HEK293 (cell line): ENCODE measurements around the gene ZNF101.

Source experiments
- CTCF ChIA-PET: fragments of 350-600 bp; formaldehyde crosslinking; extraction: SDS; loops from one replicate; lab custom pipeline; 2021; ENCODE audit warnings: antibody characterized with exemption; lab: Yijun Ruan, JAX
- POLR2A ChIA-PET: fragments of 300-600 bp; formaldehyde crosslinking; extraction: SDS; loops from one replicate; lab custom pipeline; 2020; ENCODE audit warnings: antibody characterized with exemption, inconsistent platforms; lab: Yijun Ruan, JAX
- H3K27ac ChIP-seq: fragments of 200-500 bp; sonication (Bioruptor generic); 2 replicates; pipeline ENCODE4 v1.5.1; 2014; ENCODE audit warnings: low read depth, low read length, control low read depth, inconsistent platforms; ENCODE audit errors: extremely low read depth
- H3K36me3 ChIP-seq, 2 experiments: fragments of 200-500 bp in 1 of 2; sonication (Bioruptor generic) in 1 of 2; 1 replicate in 1 of 2; 2 replicates in 1 of 2; pipeline ENCODE4 v1.5.1; 2014 to 2017; ENCODE audit warnings: inconsistent platforms in 2 of 2, low read length in 2 of 2; ENCODE audit not compliant: control insufficient read depth in 2 of 2, insufficient read depth in 1 of 2
- H3K4me1 ChIP-seq: fragments of 200-500 bp; sonication (Bioruptor generic); 2 replicates; pipeline ENCODE4 v1.5.1; 2014; ENCODE audit warnings: mild to moderate bottlenecking, low read length, inconsistent platforms; ENCODE audit not compliant: control insufficient read depth, insufficient read depth
- H3K4me3 ChIP-seq: 2 replicates; pipeline ENCODE4 v1.5.1; 2011; ENCODE audit warnings: low read depth, mild to moderate bottlenecking, control low read depth, low read length, moderate library complexity
- H3K9me3 ChIP-seq: fragments of 200-500 bp; sonication (Bioruptor generic); 2 replicates; pipeline ENCODE4 v1.5.1; 2014; ENCODE audit warnings: low read depth, low read length, inconsistent platforms; ENCODE audit not compliant: control insufficient read depth, insufficient read depth
- KLF10 ChIP-seq: fragments of 450-650 bp; IDR thresholded peaks from 2 replicates; pipeline ENCODE4 v1.5.1; 2018; ENCODE audit warnings: missing biosample characterization, mild to moderate bottlenecking, missing genetic modification characterization
- KLF7 ChIP-seq: fragments of 450-650 bp; formaldehyde crosslinking; IDR thresholded peaks from 2 replicates; pipeline ENCODE4 v1.5.1; 2016; ENCODE audit warnings: missing biosample characterization, missing genetic modification characterization, borderline replicate concordance
- MEIS1 ChIP-seq: sonication (generic); formaldehyde crosslinking; IDR thresholded peaks from 2 replicates; pipeline ENCODE4 v1.8.1; 2022; ENCODE audit warnings: missing genetic modification reagents, mild to moderate bottlenecking, borderline replicate concordance
- YY1 ChIP-seq: fragments of 450-650 bp; formaldehyde crosslinking; IDR thresholded peaks from 2 replicates; pipeline ENCODE4 v1.5.1; 2018; ENCODE audit warnings: missing biosample characterization, missing genetic modification characterization
- YY2 ChIP-seq: fragments of 450-650 bp; formaldehyde crosslinking; IDR thresholded peaks from 2 replicates; pipeline ENCODE4 v1.5.1; 2016; ENCODE audit warnings: missing biosample characterization, missing genetic modification characterization
- ZBTB48 ChIP-seq: fragments of 450-650 bp; formaldehyde crosslinking; IDR thresholded peaks from 2 replicates; pipeline ENCODE4 v1.5.1; 2016; ENCODE audit warnings: missing biosample characterization, missing genetic modification characterization
- ZBTB8A ChIP-seq: fragments of 450-650 bp; formaldehyde crosslinking; IDR thresholded peaks from 2 replicates; pipeline ENCODE4 v1.5.1; 2016; ENCODE audit warnings: missing biosample characterization, missing genetic modification characterization
- ZNF10 ChIP-seq: fragments of 450-650 bp; formaldehyde crosslinking; IDR thresholded peaks from 2 replicates; pipeline ENCODE4 v1.5.1; 2017; ENCODE audit warnings: missing biosample characterization, missing genetic modification characterization
- ZNF114 ChIP-seq: fragments of 450-650 bp; formaldehyde crosslinking; IDR thresholded peaks from 2 replicates; pipeline ENCODE4 v1.5.0; 2017; ENCODE audit warnings: missing biosample characterization, missing genetic modification characterization
- ZNF133 ChIP-seq: fragments of 450-650 bp; formaldehyde crosslinking; IDR thresholded peaks from 2 replicates; pipeline ENCODE4 v1.5.1; 2016; ENCODE audit warnings: missing biosample characterization, missing genetic modification characterization
- ZNF138 ChIP-seq: fragments of 450-650 bp; formaldehyde crosslinking; IDR thresholded peaks from 2 replicates; pipeline ENCODE4 v1.5.1; 2016; ENCODE audit warnings: missing biosample characterization, missing genetic modification characterization, borderline replicate concordance
- ZNF16 ChIP-seq: fragments of 450-650 bp; formaldehyde crosslinking; IDR thresholded peaks from 2 replicates; pipeline ENCODE4 v1.5.1; 2016; ENCODE audit warnings: low read depth, missing biosample characterization, missing genetic modification characterization
- ZNF2 ChIP-seq: fragments of 450-650 bp; formaldehyde crosslinking; IDR thresholded peaks from 2 replicates; pipeline ENCODE4 v1.5.1; 2016; ENCODE audit warnings: missing biosample characterization, missing genetic modification characterization
- ZNF23 ChIP-seq: fragments of 450-650 bp; formaldehyde crosslinking; IDR thresholded peaks from 2 replicates; pipeline ENCODE4 v1.5.1; 2016; ENCODE audit warnings: missing biosample characterization, missing genetic modification characterization, borderline replicate concordance
- ZNF274 ChIP-seq, 2 experiments: fragments of 200-500 bp in 1 of 2; fragments of 450-650 bp in 1 of 2; sonication (Bioruptor generic) in 1 of 2; formaldehyde crosslinking in 1 of 2; IDR thresholded peaks; 2 replicates each; pipeline versions ENCODE4 v1.5.1 to v1.6.1; 2014 to 2016; ENCODE audit warnings: borderline replicate concordance in 1 of 2, inconsistent platforms in 1 of 2, low read length in 1 of 2, missing biosample characterization in 1 of 2, missing genetic modification characterization in 1 of 2
- ZNF335 ChIP-seq: fragments of 450-650 bp; formaldehyde crosslinking; conservative IDR thresholded peaks from 2 replicates; pipeline ENCODE4 v1.5.1; 2016; ENCODE audit warnings: missing biosample characterization, missing genetic modification characterization
- ZNF341 ChIP-seq: fragments of 450-650 bp; formaldehyde crosslinking; IDR thresholded peaks from 2 replicates; pipeline ENCODE4; 2016; ENCODE audit warnings: low read depth, missing biosample characterization, missing genetic modification characterization
- ZNF473 ChIP-seq: fragments of 450-650 bp; formaldehyde crosslinking; IDR thresholded peaks from 2 replicates; pipeline ENCODE4 v1.5.1; 2017; ENCODE audit warnings: missing biosample characterization, missing genetic modification characterization
- ZNF501 ChIP-seq: fragments of 450-650 bp; formaldehyde crosslinking; IDR thresholded peaks from 2 replicates; pipeline ENCODE4 v1.5.1; 2016; ENCODE audit warnings: missing biosample characterization, missing genetic modification characterization
- ZNF571 ChIP-seq: fragments of 450-650 bp; formaldehyde crosslinking; IDR thresholded peaks from 2 replicates; pipeline ENCODE4 v1.5.0; 2017; ENCODE audit warnings: missing biosample characterization, missing genetic modification characterization
- ZNF623 ChIP-seq: fragments of 450-650 bp; formaldehyde crosslinking; IDR thresholded peaks from 2 replicates; pipeline ENCODE4 v1.5.1; 2016; ENCODE audit warnings: missing biosample characterization, missing genetic modification characterization
- ZNF624 ChIP-seq: fragments of 450-650 bp; formaldehyde crosslinking; IDR thresholded peaks from 2 replicates; pipeline ENCODE4 v1.5.1; 2017; ENCODE audit warnings: missing biosample characterization, missing genetic modification characterization
- ZNF664 ChIP-seq: fragments of 450-650 bp; formaldehyde crosslinking; IDR thresholded peaks from 2 replicates; pipeline ENCODE4 v1.5.1; 2016; ENCODE audit warnings: missing biosample characterization, missing genetic modification characterization
- ZNF670 ChIP-seq: fragments of 450-650 bp; formaldehyde crosslinking; IDR thresholded peaks from 2 replicates; pipeline ENCODE4 v1.5.1; 2016; ENCODE audit warnings: missing biosample characterization, missing genetic modification characterization, low read depth
- ZNF785 ChIP-seq: fragments of 450-650 bp; formaldehyde crosslinking; IDR thresholded peaks from 2 replicates; pipeline ENCODE4 v1.5.1; 2016; ENCODE audit warnings: missing biosample characterization, missing genetic modification characterization
- ZSCAN23 ChIP-seq: fragments of 450-650 bp; formaldehyde crosslinking; IDR thresholded peaks from 2 replicates; pipeline ENCODE4 v1.5.1; 2016; ENCODE audit warnings: missing biosample characterization, missing genetic modification characterization
- TF ChIP-seq, protein P1 (sequence below): fragments of 450-650 bp; formaldehyde crosslinking; IDR thresholded peaks from 2 replicates; pipeline ENCODE4 v1.5.1; 2016; ENCODE audit warnings: missing biosample characterization, missing genetic modification characterization, low read depth
- TF ChIP-seq, protein P2 (sequence below): fragments of 450-650 bp; formaldehyde crosslinking; IDR thresholded peaks from 2 replicates; pipeline ENCODE4 v1.5.1; 2016; ENCODE audit warnings: missing biosample characterization, missing genetic modification characterization
- TF ChIP-seq, protein P3 (sequence below): fragments of 450-650 bp; formaldehyde crosslinking; IDR thresholded peaks from 2 replicates; pipeline ENCODE4 v1.5.1; 2016; ENCODE audit warnings: missing biosample characterization, missing genetic modification characterization
- TF ChIP-seq, protein P4 (sequence below): fragments of 450-650 bp; formaldehyde crosslinking; conservative IDR thresholded peaks from 2 replicates; pipeline ENCODE4 v1.5.1; 2016; ENCODE audit warnings: low read depth, missing biosample characterization, missing genetic modification characterization

ZNF101 gene

DNA sequence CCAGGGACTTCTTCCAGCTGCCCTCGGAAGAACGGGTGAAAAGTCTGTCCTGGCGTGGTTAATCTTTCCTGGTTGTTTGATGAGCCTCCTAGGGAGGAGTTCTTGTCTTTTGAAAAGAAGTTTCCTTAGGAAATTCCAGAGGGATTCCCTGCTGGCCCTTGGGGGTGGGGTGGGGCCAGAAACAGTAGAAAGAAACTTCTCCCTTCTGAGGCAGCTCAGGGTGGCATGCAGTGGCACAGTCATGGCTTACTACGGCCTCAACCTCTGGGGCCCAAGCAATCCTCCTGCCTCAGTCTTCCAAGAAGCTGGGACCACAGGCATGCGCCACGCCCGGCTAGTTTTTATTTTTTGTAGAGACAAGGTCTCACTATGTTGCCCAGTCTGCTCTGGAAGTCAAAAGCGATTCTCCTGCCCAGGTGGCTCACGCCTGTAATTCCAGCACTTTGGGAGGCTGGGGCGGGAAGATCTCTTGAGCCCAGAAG, 1.5 kb downstream of the ZNF101 start (continued):
- TF ChIP-seq, protein P1, sequence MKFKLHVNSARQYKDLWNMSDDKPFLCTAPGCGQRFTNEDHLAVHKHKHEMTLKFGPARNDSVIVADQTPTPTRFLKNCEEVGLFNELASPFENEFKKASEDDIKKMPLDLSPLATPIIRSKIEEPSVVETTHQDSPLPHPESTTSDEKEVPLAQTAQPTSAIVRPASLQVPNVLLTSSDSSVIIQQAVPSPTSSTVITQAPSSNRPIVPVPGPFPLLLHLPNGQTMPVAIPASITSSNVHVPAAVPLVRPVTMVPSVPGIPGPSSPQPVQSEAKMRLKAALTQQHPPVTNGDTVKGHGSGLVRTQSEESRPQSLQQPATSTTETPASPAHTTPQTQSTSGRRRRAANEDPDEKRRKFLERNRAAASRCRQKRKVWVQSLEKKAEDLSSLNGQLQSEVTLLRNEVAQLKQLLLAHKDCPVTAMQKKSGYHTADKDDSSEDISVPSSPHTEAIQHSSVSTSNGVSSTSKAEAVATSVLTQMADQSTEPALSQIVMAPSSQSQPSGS (tag by site-specific recombination), result no peak
- TF ChIP-seq ZSCAN23 (no peak), KLF10 (tag by site-specific recombination) (no peak), ZNF670 (no peak), KLF7 (tag by site-specific recombination) (no peak), ZNF473 (tag by site-specific recombination) (no peak), ZNF341 (tag by site-specific recombination) (no peak), ZNF10 (no peak), ZNF2 (no peak), ZNF501 (tag by site-specific recombination) (no peak), ZNF138 (tag by site-specific recombination) (no peak)
- TF ChIP-seq, protein P2, sequence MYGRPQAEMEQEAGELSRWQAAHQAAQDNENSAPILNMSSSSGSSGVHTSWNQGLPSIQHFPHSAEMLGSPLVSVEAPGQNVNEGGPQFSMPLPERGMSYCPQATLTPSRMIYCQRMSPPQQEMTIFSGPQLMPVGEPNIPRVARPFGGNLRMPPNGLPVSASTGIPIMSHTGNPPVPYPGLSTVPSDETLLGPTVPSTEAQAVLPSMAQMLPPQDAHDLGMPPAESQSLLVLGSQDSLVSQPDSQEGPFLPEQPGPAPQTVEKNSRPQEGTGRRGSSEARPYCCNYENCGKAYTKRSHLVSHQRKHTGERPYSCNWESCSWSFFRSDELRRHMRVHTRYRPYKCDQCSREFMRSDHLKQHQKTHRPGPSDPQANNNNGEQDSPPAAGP (tag by site-specific recombination), result no peak

DNA sequence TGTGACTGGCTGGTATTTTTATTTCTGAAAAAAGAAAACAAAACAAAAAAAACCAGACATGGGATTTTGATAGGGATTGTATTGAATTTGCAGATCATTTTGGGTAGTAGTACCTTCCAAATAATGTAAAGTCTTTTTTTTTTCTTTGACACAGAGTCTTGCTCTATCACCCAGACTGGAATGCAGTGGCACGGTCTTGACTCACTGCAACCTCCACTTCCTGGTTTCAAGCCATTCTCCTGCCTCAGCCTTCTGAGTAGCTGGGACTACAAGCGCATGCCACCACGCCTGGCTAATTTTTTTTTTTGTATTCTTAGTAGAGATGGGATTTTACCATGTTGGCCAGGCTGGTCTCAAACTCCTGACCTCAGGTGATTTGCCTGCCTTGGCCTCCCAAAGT, 4.2 kb downstream of the ZNF101 start:
- TF ChIP-seq ZNF335 (tag by site-specific recombination) (no peak), MEIS1 (CRISPR knock-in tag) (no peak), ZNF114 (no peak), ZNF23 (tag by site-specific recombination) (no peak), ZBTB48 (no peak), ZNF16 (tag by site-specific recombination) (no peak), ZNF571 (tag by site-specific recombination) (no peak), ZSCAN23 (no peak), YY1 (tag by site-specific recombination) (no peak), ZNF623 (no peak), ZNF785 (tag by site-specific recombination) (no peak), ZNF664 (no peak), ZBTB8A (tag by site-specific recombination) (no peak), ZNF274 (IDR thresholded peaks at IDR 0.05; ENCODE audit: low read length) (no peak), ZNF274 (tag by site-specific recombination; IDR thresholded peaks at IDR 0.05; ENCODE audit: borderline replicate concordance) (no peak), YY2 (tag by site-specific recombination) (no peak), ZNF624 (tag by site-specific recombination) (no peak), ZNF133 (no peak)
- TF ChIP-seq, protein P3, sequence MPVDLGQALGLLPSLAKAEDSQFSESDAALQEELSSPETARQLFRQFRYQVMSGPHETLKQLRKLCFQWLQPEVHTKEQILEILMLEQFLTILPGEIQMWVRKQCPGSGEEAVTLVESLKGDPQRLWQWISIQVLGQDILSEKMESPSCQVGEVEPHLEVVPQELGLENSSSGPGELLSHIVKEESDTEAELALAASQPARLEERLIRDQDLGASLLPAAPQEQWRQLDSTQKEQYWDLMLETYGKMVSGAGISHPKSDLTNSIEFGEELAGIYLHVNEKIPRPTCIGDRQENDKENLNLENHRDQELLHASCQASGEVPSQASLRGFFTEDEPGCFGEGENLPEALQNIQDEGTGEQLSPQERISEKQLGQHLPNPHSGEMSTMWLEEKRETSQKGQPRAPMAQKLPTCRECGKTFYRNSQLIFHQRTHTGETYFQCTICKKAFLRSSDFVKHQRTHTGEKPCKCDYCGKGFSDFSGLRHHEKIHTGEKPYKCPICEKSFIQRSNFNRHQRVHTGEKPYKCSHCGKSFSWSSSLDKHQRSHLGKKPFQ (tag by site-specific recombination), result no peak
- TF ChIP-seq, protein P4, sequence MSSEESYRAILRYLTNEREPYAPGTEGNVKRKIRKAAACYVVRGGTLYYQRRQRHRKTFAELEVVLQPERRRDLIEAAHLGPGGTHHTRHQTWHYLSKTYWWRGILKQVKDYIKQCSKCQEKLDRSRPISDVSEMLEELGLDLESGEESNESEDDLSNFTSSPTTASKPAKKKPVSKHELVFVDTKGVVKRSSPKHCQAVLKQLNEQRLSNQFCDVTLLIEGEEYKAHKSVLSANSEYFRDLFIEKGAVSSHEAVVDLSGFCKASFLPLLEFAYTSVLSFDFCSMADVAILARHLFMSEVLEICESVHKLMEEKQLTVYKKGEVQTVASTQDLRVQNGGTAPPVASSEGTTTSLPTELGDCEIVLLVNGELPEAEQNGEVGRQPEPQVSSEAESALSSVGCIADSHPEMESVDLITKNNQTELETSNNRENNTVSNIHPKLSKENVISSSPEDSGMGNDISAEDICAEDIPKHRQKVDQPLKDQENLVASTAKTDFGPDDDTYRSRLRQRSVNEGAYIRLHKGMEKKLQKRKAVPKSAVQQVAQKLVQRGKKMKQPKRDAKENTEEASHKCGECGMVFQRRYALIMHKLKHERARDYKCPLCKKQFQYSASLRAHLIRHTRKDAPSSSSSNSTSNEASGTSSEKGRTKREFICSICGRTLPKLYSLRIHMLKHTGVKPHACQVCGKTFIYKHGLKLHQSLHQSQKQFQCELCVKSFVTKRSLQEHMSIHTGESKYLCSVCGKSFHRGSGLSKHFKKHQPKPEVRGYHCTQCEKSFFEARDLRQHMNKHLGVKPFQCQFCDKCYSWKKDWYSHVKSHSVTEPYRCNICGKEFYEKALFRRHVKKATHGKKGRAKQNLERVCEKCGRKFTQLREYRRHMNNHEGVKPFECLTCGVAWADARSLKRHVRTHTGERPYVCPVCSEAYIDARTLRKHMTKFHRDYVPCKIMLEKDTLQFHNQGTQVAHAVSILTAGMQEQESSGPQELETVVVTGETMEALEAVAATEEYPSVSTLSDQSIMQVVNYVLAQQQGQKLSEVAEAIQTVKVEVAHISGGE (tag by site-specific recombination), result no peak
- TF ChIP-seq, protein P1 (tag by site-specific recombination), result no peak
- Histone ChIP-seq H3K4me3 (no peak overlapping the region), H3K9me3 (no peaks in the 10 kb centered on the region; the same call in 1 of the 2 replicates), H3K36me3 (peaks cover 38 to 50% of the 10 kb centered on the region in 2 experiments), H3K4me1 (no peaks in the 10 kb centered on the region), H3K27ac (no peak overlapping the region)
- ChIA-PET CTCF (interaction anchor here (0.8 kb wide), 1 partner anchor 86 kb away, joined by 5 read pairs; no protein-coding TSS in a partner anchor), POLR2A (no interaction called here)
